Stimulated activated CD4-positive, alpha-beta T cell treated with anti-CD3 and anti-CD28 coated beads, Interleukin-12 subunit alpha, Interleukin-12 subunit beta, amount 100 ng/mL, for 24 hours (primary cell): ENCODE measurements around the gene EXPH5.

Experiments used
- DNase-seq, 2 experiments: peaks; one replicate each; pipeline ENCODE4 v3.0.0-alpha.2; 2020; ENCODE audit warnings: low read depth in 2 of 2

The EXPH5 gene

DNA sequence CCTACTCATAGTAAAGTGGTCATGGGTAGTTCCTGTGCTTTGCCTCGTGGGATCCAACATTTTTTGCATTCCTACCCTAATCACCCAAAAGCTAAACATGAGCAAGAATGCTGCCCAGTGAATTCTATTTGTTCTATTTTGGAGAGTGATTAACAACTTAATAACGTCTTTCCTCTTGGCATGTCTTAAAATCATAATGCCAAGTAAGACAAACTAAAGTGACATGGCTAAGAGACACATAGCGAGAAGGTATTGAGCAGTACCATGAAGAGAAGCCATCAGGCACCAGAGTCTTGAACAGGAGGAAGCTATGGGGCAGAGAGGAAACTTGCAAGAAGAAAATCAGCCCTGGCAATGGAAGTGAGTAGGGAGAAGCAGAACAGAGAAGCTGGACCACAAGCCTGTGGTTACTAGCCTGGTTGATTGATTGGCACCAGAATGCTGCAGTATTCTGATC lies 32.0 kb downstream of the EXPH5 start:
- no peak for DNase-seq

DNA sequence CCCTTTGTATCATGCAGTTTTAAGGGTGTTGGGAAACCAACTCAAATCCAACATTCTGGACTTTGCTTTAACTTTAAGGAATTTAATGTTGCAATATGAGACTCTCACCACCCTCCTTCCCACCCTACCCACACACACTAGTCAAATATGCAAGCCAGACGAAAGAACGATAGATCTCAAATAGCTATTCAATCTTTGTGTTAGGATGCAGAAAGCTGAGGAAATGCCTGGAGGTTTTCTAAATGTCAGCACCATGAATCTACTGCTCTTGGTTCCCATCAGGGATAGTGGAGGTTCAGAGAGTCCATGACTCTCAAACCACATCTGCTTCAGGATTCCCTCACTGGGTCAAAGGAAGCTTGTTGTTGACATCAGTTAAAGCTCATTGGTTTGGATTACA lies 33.7 kb downstream of the EXPH5 start:
- DNase-seq = no peak

DNA sequence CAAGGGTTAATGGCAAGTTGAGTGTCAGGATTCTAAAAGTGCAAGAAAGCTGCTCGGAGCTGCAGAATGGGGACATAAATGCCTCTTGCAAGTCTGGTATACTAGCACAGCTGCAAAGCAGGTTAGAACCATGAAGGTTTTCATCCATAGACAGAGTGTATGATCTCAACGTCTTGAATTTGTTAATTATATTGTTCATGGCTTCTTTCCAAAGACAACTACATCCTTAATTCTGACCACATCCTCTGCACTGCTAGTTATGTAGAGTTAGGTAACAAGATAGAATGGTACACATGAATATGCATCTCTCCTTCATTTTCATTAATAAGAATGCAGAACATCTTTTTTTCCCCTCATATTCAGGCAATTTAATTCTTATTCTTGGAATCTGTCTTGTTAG lies 34.2 kb downstream of the EXPH5 start:
- DNase-seq = no peak

DNA sequence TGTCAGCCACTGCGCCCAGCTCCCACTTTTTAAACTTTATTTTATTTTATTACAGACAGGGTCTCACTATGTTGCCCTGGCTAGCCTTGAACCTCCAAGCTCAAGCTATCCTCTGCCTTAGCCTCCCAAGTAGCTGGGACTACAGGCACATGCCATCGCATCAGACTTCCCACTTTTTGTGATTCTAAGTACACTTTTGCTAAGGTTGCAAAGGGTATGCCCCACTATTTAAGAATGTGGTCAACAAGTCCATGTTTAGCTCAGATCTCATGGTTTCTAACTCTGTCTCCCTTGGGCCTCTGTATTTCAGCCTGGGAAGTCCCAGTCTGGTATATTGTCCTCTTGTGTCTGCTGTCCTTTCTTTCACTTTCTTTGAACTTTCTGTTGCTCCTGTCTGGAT lies 35.3 kb downstream of the EXPH5 start:
- no peak for DNase-seq

DNA sequence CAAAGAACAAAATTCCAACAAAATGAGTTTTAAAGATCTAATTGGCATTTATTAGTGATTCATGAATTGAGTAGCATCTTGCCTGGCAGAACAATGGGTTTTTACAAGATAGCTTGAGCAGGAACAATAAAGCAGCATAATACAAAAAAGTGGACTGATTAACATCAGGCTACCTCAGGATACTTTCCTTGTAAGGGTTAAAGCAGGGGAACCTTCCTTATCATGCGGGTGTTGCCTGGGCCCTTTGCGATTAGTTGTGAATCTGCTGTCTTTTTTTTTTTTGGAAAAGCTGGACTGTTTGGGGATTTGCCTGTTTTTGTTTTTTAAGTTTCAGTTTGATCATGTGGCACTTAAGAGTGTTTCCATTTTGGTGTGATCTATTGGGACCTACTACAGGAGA lies 37.5 kb downstream of the EXPH5 start:
- DNase-seq = no peak

DNA sequence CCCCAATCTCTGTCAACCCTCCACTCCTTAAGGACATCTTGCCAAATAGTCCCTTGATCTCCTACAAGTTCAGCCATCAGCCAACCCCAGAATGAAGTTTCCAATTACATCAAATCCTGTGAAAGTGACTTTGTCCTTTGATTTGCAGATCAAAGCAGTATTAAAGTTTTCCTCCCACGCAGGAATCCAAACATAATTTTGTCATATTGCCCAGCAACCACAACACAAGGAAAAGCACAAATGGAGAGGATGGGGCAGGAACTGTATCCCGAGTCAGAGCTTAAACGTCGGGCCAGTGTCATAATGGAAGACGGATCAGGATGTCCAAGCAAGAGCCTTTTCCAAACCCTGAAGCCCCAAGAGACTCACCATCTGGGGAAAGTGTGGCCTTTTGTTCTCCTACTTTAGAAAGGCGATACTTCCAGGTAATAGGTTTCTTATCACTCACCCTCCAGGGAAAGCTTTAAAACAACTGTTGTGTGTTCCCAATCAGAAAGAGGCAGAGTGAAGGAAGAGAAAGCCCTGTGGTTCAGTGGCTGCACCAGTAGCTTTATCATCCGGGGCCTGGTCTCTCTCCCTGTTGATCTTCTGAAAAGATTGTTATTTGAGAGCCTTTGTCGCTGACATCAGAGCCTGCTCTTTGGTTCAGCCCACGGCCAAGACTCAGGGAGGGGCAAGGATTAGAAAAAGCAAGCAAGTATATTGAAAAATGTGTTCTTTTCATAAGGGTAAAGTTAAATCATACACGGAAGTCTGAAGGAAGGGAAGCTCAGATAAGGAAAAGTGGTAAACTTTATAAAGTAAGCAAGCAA lies 41.7 kb downstream of the EXPH5 start:
- DNase-seq = no peak

DNA sequence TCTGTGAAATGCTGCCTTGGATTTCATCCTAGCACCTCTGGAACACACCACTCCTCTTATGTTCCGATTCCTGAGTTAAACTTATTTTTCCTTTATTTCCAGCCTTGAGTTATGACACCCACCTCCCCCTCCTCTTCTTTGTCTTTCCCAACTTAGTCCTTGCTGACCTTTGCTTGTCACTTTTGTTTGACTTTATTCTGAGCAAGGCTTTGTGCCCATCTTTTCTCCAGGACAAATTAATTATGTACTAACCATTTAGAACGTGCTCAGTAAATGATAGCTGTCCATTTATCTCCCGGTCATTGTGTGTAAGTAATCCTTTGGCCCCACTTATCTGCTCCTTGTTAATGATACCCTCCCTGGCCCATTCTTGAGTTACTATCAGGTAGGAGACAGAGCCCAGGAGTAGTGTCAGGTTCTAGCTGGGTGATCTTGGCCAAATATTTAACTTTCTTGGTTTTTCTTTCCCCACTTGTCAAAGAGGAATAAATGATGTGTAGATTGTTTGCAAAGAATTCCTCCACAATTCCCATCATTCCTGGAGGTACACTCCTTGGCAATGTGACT lies 44.2 kb downstream of the EXPH5 start:
- no peak for DNase-seq

DNA sequence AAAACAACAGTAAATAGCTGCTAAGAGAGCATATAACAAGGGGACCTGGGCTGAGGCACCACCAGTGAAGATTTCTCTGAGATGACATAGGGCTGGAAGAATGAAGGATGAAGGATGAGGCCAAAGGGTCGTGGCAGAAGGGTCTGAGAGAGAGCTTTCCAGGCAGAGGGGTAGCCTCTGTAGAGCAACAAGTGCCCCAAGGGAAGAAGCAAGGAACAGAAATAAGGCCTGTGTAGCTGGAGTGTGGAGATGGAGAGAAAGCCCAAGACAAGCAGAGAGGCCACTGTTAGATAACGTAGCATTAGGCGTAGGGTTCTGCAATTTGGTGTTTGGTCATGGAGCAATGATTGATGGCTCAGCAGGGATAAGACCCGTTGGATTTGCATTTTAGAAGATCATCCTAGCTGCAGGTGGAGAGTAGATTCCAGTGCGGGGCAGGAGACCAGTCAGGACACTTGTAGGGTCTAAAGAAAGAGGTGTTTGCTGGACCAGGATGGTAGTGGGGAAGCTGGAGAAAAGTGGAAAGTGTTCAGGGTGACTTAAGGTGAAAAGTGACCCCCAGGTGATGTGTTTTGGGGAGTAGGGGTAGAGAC lies 47.6 kb downstream of the EXPH5 start:
- DNase-seq = no peak

DNA sequence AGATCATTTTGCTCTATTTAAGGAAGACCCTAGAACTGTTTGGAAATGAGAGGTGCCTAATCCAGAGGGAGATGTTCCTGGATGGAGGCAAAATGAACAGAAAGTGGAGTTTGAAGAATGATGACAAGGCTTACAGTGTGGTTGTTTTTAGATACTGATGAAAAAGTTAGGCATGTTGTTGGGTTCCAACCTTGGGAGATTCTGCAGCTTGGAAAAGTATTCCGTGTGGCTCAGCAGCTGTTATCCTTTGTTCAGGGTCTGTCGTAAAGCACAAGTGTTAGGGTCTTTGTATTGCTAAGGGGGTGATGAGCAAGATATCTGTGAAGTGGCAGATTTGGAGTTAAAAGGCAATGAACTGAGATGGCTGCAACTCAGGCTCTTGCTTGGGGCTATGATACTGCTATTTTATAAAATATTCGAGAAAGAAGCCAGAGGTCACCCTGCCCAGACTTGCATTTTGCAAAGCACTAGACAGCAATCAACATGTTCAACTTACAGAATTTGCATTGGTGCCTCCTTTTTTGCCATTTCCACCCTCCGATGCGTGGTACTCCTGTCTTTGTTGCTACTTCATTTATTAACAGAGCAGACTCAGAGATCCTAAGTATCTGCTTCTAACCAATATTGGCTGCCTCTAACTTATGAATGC lies 50.1 kb downstream of the EXPH5 start:
- no peak for DNase-seq

DNA sequence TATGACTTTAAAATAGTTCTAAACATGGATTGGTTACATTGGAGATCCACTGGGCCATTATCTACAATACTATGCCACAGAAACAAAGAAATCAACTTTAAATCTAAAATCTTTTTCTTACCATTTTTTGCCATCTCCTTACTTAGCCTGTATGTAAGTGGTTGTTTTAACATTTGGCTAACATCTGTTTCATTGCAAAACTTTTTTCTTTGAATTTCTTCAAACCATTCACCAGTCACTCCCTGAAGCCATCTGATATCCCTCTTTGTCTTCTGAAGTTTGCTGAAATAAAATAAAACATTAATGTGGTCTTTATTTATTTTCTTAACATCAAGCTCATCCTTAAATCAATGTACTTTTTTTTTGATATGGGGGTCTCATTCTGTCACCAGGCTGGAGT lies 52.0 kb downstream of the EXPH5 start:
- no peak for DNase-seq

DNA sequence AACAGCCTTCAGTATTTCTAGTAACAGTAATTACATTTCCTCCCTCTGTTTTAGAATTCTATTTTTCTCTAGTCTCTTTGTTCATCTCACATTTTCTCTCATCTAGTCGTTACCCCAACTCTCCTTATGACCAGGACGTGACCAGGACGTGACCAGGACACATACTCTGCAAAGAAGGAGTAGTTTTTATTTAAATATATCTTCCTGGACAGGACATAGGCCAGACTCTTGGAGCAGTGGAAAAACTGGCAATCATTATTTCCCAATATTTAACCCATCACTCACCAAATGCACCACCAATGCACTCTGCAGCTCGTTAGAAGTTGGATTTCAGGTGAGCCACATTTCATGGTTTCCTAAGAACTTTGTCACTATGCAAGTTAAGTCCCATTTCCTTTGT lies 55.1 kb downstream of the EXPH5 start:
- no peak for DNase-seq

DNA sequence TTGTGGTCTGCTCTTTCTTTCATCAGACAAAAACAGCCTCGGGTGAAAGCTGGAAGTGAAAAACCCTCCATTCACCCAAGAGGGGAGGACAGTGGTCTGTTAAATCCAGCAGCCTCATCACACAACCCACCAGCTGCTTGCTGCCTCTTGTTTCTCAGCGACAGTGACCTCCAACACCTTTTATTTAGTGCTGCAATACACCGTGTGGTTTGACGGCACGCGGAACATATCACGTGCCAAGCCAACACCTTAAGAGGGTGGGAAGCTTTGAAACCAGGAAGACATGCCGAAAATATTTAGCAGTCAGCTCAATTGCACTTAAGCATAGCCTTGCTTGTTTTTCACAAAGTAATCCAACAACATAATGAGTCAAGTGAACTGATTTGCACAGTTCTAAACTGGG lies 55.5 kb downstream of the EXPH5 start:
- no peak for DNase-seq

DNA sequence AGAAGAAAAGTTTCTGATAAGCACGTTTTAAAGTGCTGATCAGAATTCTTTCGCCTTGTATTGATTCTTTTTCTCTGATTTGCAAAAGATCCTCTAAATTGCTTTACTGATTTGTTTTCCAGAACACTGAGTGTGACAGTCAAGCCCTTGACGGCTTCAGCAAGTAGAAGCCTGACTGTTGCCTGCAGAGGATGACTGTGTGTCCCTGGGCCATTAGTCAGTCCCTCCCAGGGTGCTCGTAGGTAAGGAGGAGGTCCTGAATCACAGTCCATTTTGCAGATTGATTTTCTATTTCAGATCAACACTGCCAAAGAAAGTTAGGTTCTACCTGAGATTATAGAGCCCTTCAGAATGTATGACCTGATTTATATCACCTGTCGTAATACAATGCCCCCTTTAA lies 56.8 kb downstream of the EXPH5 start:
- DNase-seq = no peak

DNA sequence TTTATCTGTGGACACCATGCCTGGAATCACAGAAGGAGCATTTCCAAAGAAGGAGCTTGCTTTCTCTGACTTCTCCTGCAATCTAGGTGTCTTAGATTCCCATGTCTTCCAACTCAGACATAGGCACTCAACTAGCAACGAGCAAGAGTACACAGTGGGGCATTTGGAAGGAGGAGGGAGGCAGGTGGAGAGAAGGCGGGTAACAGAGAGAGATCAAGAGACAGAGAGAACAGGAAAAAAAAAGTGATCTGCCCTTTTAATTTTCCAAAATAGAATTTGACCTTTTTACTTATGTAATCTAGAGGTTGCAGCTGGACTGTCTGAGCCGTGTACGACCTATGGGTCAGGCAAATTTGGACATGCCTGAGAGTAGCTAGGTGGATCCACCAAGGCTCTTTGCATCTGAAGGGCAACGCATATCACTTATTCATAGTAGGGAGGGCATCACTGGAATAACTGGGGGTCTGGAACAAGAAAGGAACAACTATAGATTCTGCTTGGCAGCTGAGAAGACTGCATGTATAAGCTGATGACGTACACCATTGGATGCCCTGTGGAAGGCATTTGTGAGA lies 58.1 kb downstream of the EXPH5 start:
- no peak for DNase-seq

DNA sequence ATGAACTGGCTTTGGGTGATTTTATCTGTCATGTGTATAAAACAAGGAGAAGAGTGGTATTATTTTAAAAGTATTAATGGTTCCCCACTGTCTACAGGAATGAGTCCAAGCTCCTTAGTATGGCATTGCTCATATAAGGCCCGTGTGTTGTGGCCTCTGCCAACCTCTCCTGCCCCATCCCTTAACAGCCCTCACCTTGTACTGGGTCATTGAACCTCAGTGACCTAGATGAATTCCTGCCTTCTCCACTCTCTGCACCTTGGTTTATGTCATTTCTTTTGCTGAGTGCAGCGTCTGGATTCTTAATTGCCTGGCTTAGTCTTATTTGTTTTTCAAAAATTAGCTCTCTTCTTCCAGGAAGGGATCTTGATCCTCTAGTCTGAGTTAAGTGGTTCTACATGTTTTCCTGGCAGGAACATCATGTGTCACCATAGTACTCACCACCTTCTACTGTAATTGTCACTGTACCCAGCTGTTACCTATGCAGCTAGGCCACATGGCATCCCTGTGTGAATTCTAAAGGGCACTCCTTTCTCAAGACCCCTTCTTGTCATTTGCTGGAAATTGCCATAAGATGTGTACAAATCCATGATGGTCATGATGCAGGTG lies 59.2 kb downstream of the EXPH5 start:
- no peak for DNase-seq

DNA sequence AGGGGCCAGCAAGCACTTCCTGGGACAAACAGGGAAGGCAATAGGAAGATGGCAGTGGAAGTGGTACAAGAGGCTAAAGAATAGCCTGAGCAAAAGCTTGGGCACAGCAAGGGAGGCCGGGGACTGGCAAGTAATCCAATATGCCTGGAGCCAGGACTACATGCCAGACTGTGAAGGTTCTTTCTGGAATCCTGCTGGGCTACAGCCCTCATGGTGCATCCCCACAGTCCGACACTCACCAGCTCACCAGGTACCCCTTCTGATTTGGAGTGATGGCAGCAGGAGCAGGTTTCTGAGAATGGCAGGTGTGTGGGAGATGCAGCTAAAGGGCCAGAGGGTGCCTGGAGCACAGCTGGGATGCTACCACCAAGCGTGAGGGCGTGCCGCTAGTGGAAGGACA lies 63.1 kb downstream of the EXPH5 start:
- DNase-seq = no peak

DNA sequence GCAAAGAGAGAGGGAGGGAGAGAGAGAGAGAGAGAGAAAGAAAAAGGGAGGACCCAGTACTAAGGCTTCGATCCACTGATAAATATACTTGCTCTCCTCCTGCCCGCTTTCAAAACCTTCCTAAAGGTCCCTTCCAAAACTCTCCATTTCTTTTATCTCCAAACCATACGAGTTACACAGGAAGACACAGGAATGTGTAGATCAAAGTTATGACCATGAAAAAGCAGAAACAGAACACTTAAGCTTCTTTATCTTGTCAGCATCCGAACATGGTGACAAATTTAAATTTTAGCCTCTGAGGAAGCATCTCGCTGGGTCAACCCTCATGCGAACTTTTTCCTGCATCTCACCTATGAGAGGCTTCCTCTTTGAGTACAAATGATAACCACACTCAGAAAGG lies 66.2 kb downstream of the EXPH5 start:
- no peak for DNase-seq

DNA sequence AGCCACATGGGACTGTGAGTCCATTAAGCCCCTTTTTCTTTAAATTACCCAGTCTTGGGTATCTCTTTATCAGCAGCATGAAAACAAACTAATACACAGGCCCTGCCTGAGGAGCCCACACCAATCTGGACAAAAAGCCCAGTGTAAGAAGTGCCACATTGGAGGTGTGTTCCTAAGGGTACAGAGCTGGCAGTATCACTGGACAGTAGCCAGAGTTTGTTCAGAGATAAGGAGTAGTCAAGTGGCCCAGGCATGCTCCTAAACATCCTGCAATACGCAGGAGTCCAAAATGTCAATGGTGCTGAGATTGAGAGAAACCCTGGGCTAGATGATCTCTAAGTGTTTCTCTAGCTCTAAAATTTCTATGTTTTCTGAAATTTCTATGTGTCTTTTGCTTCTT lies 68.4 kb downstream of the EXPH5 start:
- no peak for DNase-seq

DNA sequence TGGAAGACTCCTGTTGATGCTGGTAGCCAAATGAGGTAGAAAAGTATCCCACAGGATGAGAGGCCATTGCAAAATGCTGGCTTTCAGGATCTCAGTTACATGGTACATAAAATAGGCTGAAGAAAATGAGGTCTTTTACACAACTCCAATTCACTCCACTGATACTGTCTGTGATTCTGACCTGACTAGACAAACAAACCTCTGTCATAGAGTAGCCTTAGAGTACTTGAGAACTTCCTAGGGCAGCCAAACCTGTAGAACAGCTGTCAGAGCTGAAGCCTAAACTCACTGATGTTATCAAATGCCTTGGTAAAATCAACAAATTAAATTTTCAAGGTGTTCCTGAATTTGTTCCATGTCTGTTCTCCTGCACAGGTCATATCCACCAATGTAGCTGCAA lies 69.1 kb downstream of the EXPH5 start:
- no peak for DNase-seq

DNA sequence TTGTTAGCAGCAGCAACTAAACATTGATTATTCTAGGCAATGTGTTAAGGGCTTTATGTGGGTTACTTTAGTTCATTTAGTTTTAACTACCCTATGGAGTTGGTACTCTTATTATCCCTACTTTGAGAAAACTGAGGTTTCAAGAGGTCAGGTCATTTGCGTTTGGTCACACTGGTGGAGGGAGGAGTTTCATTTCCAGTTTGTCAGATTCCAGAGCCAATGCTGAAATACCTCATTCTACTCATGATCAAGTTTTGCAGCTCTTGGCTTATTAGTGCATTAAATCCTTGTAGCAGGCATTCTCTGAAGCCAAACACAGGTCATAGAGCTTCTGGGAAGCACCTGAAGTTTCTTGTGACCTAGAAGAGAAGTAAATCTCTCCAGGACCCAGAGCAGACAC lies 71.2 kb downstream of the EXPH5 start:
- DNase-seq = no peak

DNA sequence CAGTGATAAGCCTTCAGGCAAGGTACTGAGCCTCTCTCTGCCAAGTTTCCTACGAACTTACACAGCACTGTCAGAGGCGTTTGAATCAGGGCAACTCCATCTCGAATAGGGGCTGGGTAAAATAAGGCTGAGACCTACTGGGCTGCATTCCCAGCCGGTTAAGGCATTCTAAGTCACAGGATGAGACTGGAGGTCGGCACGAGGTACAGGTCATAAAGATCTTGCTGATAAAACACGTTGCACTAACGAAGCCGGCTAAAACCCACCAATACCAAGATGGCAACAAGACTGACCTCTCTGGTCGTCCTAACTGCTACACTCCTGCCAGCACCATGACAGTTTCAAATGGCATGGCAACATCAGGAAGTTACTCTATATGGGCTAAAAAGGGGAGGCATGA lies 75.0 kb downstream of the EXPH5 start:
- no peak for DNase-seq

DNA sequence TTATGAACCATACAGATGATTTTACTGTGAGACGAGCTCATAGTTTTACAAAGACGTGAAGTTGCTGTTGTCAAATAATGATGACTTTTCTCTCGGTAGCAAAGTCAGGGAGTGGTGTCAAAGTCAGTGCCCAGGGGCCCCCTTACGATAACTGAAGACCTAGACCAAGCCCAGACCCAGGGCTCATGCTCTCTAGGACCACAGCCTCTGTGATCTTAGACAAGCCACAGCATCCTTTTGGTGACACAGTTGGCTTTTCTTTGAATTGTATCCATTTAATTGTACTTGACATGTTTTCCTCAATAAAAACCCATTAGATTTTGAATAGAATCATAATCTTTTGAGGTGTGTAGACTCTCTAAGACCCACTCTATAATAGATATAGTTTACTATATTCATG lies 77.4 kb downstream of the EXPH5 start:
- no peak for DNase-seq
